ENCODE measurements around the gene LMO7.
"Not testable (repeated sequence)": the region's sequence is repeated elsewhere in the genome, so short reads cannot be mapped to it uniquely, and the experiment has no call there.

Gene LMO7

GRCh38 chr13:75648446-75648845 is 12.3 kb downstream of the LMO7 start:
- no peak for DNase-seq

GRCh38 chr13:75651013-75651412 is 14.9 kb downstream of the LMO7 start:
- DNase-seq = no peak

GRCh38 chr13:75652726-75653125 is 16.6 kb downstream of the LMO7 start:
- DNase-seq = no peak

DNA sequence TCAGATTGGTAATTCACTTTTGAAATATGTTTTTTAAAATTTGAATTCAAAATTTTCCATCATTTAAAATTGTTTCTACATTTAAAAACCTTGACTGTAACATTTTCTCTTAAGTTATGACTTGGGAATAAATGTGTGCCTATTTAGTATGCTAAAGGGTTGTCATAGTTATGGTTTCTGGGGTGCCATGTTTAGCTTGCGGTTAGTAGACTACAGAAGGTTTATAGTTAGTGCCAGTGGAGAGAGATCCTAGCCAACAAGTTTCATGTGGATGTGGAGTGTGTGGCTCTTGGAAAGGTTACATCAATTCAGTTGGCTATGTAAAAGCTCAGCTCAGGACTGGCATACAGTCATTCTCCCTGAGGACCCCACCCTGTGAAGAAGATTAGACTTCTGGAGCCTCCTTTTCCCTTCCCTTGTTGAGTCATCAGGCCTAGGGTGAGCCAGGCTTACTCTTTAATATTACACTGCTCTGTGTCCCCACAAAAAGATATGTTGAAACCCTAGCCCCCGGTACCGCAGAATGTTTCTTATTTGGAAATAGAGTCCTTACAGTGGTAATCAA is 20.4 kb downstream of the LMO7 start:
- no peak for DNase-seq

DNA sequence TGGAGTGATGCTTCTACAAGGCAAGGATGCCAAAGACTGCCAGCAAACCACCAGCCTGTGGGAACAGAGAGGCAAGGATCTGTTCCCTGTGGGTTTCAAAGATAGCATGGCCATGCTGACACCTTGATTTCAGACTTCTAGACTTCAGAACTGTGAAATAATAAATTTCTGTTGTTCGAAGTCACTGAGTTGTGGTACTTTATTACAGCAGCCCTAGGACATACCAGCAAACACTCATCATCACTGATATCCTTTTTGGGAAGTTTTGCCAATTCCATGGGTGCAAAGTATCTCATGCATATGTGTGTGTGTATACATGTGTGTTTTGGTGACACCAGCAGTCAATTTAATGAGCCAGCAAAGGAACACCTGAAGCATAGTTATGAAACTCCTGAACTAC is 21.0 kb downstream of the LMO7 start:
- DNase-seq = no peak

GRCh38 chr13:75660694-75661093 is 24.6 kb downstream of the LMO7 start:
- no peak for DNase-seq

DNA sequence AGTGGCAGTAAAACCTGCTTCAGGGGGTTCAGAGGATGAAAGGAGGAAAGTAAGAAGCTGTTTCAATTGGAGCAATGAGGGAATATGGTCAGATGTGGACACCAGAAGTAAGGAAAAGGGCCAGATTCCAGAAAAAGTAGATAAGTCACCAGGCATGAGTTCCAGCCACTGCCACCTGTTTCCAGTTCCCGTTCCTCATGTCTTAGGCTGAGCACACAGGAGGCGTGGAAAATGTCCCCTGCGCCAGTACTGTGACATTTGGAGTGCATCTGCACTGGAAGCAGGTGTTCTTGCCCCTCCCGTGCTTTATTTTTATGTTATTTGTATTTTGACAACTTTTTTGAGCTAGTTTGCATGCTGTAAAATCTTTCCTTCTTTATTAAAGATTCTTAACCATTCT is 25.3 kb downstream of the LMO7 start:
- no peak for DNase-seq

- DNase-seq = no peak
Observed at GRCh38 chr13:75666646-75667351, 30.7 kb downstream of the LMO7 start.

DNA sequence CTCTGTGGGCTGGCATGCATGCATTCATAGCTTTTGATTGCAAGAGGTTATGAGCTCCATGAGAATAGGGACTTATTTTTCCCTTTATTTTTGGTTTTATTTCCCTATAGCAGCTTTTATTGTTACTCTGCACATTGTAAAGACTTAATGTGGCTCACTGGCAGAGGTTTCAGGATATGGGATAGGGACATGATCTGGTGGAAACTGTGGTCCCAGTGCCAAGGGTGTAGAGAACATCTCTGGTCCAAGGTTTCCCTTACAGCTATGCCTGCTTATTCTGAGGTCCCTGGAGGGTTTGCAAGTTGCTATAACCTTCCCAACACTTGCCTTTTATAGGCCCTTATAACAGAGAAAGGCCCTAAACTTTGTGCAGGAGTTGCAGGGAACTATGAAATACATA is 33.6 kb downstream of the LMO7 start:
- DNase-seq = no peak

- no peak for DNase-seq
Observed at GRCh38 chr13:75670496-75670895, 34.4 kb downstream of the LMO7 start.

DNA sequence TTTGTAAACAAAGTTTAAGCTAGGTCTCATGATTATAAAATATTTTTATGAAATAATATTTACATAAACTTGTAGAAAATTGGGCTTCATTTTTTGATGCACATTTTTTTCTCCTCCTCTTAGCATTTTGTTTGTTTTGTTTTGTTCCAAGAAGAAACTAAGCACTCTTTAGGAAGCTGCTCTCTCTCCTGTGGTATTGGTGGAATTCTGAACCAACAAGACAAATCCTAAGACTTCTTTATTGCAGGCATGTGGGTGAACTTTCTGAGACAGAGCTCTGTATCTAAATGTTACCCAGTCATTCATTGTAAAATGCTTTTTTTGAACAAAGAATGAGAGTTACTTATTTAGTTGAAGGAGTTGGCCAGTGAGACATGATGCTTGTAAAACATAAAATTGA is 39.3 kb downstream of the LMO7 start:
- DNase-seq = no peak

DNA sequence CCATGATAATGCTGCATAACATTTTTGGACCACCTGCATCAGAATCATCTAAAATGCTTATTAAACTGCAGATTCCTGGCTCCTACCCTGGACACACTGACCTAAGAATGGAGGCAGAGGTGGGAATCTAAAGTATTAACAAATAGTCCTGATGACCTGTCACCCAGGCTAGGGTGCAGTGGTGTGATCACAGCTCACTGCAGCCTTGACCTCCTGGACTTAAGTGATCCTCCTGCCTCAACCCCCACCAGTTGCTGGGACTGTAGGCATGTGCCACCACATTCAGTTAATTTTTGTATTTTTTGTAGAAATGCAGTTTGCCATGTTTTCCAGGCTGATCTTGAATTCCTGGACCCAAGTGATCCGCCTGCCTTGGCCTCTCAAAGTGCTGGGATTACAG is 43.3 kb downstream of the LMO7 start:
- no peak for DNase-seq

- DNase-seq = not testable (repeated sequence)
Observed at GRCh38 chr13:75680251-75680650, 44.1 kb downstream of the LMO7 start.

DNA sequence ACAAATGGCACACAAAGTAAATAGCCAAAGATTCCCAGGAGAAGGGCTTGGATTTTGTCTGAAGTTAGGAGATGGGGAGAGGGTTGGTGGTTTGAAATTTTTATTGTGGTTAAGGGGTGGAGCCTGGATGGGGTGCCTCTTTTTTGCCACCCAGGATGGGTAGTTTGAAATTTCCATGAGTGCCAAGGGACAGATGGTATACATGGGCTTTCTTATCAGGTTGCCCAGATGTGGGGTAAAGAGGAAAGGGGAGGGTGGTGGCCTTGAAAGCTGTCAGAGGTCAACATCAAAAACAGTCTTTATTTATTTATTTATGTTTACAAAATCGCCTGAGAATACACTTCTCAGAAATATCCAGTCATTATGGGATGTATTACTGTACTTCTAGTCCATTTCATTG is 46.2 kb downstream of the LMO7 start:
- DNase-seq = no peak

DNA sequence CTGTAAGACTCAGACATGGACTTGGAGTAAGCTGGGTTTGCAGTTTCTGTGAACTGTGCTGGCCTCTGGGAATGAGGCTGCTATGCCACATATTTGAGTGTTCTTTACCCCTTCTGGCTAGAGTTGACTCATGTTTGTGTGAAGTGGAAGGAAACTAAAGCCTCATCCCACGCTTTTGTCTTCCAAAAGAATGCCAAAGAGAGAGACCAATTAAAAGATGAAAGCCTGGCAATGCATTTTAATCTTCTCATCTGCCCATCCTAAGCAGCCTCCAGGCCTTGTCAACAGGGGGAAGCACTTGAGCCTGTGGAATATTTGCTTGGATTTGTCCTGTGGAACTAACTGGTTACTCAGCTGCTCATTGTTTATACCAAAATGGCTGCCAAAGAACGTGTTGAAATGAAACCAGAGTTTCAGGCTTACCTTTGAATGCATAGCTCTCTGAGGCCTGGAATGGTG is 49.1 kb downstream of the LMO7 start:
- DNase-seq = no peak

DNA sequence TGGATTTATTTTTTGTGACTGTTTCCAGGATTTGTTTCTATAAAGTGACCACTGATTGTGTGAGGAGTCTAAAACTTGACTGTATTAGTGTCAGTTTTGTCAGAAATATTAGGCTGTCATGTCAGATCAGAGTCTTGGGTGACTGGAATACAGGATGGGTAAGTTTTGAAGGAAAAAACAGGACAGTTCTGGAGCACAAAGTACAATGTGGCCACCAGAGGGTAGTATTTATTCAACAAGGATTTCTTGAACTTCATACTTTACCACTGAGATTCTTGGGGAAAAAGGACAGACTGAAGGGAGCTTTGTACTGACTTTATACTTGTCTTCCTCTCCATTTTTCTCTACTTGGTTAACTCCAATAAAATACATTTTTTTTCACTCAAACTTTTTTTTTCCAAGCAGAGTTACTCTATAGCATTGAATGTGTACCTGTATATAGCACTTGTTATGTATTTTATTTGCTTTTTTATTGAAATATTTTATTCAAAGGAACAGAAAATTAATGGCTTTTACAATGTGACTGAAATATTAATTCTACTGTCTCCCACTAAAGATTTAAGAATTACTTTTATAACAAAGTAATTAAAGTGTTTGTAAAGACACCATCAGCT is 51.1 kb downstream of the LMO7 start:
- peak; percentile 24 for DNase-seq

GRCh38 chr13:75689686-75690085 is 53.6 kb downstream of the LMO7 start:
- no peak for DNase-seq

DNA sequence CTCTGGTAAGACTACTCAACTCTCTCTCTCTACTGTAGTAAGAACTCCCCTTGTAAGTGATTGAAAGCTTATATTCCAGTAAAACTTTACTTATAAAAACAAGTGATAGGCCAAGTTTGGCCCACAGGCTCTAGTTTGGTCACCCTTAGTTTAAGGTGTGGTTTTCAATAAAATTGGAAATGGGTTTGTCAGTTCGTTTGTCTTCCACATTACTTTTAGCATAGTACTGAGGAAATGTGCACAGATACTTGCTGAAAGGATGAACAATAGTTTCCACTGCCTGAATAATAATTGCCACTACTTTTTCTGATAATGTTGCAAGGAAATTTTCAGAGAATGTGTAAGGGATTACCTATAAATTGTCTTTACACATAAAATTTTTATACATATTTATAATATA is 54.5 kb downstream of the LMO7 start:
- DNase-seq = no peak

DNA sequence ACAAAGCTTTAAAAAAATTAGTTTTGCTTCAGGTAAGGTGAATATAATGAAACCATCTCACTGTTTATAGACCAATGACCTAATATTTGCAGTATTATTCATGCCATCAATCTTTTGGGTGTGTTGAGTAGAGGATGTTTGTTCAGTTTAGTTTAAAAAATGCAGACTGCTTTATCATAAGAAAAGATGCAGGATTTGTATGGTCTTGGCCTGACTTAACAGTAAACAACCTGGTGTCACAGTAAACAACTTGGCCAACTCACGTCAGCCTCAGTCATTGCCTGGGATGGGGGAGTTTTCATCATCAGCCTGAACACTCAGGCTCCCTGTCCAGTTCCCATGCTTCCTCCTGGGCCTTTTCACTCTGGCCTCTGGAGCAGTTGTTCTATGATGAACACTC is 55.1 kb downstream of the LMO7 start:
- DNase-seq = no peak

GRCh38 chr13:75693227-75693626 is 57.1 kb downstream of the LMO7 start:
- no peak for DNase-seq

GRCh38 chr13:75694722-75695121 is 58.6 kb downstream of the LMO7 start:
- DNase-seq = no peak

DNA sequence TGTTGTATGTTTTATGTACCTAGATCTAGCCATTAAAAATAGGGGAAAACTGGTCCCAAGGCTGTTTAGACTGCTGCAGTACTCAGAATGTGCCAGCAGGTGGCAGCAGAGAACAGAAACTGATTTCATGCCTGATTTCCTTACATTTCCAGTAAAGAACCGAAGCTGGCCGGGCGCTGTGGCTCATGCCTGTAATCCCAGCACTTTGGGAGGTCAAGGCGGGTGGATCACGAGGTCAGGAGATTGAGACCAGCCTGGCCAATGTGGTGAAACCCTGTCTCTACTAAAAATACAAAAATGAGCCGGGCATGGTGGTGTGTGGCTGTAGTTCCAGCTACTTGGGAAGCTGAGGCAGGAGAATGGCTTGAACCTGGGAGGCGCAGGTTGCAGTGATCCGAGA is 59.8 kb downstream of the LMO7 start:
- peak; percentile 41 for DNase-seq

DNA sequence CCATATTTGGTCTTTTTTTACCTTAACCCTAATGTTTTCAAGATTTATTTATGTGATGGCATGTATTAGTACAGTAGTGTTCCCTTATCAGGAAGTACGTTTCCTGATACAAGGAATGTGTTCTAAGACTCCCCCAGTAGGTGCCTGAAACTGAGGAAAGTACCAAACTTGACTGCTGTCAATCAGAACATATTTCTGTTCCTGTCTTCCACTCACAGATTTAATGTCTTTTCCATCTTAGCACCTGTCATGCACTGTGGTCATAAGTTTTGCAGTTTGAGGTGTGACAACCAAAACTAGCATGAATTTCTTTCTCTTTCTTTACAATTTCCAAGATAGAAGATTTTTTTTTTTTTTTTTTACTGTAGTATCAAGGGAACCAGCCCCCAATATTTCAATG is 62.9 kb downstream of the LMO7 start:
- no peak for DNase-seq

GRCh38 chr13:75699717-75700116 is 63.6 kb downstream of the LMO7 start:
- not testable (repeated sequence) for DNase-seq

DNA sequence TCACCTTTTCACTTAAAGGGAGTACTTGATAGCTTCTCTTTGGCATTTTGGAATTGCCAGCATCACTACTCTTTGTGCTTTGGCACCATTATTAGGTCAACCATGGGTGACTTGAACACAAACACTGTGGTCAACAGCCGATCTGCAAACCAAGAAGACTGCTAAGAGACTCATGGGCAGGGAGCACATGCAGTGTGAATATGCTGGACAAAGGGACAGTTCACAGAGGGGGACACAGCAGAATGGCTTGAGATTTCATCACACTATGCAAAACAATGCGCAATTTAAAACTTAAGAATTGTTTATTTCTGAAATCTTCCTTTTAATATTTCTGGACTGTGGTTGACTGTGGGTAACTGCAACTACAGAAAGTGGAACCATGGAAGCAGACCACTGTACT is 64.4 kb downstream of the LMO7 start:
- DNase-seq = no peak
